Stimulated activated CD8-positive, alpha-beta memory T cell treated with anti-CD3 and anti-CD28 coated beads, Interleukin-4, amount 100 ng/mL, for 4 hours (primary cell): ENCODE measurements around the gene DUT.
"Not testable (repeated sequence)": the region's sequence is repeated elsewhere in the genome, so short reads cannot be mapped to it uniquely, and the experiment has no call there.

Experiments used
- DNase-seq, 2 donors: peaks; one replicate each; pipeline ENCODE4 v3.0.0-alpha.2; 2020; ENCODE audit warnings: low read depth in 2 of 2, low spot score in 1 of 2

Gene DUT

DNA sequence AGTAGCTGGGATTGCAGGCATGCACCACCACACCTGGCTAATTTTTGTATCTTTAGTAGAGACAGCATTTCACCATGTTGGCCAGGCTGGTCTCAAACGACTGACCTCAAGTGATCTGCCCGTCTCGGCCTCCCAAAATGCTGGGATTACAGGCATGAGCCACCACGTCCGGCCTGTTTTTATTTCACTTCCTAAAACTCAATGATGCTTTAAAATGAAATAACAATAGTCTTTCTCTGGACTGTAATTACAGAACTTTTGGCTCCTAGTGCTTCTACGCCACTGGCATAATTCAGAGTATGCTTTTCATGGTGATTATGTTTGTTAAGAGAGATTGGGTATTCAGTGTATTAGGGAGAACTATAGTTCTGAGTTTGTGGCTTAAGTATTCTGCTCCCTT lies 5.0 kb upstream of the DUT start:
- DNase-seq = not testable (repeated sequence)

DNA sequence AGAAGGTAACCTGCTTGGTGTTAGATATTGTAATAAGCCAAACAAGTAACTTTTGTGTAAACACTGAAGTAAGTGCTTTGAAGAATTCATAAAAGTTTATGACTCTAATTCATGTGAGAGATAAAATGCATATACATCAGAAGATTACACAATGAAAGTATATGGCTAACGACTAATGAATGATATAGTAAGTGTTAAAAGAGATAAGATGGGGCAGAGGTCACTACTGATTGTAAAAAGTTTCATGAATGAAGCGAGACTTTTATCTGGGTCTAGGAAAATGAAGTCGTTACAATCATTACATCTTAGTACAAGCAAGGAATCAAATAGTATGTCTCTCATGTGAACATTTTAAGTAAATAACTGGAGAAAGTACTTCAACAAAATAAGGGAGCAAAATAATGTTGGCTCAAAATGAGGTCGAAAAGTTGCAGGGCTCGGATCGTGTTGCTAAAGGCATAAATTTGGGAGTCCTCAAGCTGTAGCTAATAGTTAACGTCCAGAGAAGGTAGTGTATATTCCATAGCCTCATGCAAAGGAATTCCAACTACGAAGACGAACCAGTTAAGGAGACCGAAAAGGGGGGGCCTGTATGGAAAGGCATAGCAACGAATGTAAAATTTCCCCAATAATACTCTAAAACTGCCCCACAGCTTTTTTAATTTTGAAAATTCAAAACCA lies 984 bp upstream of the DUT start:
- DNase-seq = no peak

DNA sequence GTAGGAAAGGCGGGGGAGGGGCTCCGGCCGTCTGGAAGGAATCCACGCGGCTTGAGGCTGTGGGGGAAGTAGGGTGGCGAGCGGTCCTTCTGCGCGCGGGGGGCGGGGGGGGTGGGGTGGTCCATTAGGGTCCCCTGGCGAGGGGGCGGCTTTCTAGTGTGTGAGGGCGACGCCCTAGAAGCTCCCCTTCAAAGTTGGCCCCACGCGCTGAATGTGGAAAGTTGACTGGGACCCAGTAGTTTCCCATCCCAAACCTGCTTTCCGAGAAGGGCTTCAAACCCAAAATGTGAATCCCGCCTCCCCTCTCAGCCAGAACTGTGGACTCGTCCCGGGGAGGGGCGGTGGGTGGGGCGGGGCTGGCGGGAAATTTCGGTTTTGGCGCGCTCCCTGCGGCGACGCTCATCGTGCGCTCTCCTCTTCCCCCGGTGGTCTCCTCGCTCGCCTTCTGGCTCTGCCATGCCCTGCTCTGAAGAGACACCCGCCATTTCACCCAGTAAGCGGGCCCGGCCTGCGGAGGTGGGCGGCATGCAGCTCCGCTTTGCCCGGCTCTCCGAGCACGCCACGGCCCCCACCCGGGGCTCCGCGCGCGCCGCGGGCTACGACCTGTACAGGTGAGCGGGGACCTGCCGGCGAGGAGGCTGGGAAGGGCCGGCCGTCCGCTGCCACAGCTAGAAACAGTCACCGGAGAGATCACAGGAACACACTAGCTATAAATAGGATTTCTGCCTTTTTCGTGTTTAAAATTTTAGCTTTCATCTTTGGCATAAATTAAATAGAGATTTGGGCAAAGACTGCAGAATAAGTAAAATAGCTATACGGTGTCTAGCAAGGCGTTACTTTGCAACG lies 790 bp downstream of the DUT start:
- peak; percentile 34 to 52 for DNase-seq

DNA sequence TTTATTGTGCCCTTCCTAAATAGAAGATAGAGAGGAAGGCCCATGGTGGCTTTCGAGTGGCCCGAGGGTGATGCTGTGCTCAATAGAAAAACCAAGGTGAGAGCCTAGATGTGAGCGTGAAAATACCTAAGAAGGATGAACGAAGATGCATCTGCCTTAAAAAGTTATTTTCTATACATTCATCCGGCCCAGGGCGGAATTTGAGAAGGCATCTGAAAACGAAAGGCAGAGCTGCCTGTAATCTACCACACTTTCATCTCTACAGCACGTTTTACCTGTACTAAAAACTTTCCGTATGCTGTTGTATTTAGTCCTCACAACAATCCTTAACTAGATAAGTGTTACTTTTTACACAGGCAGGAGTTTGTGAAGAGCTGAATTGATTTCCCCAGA lies 1.4 kb downstream of the DUT start:
- no peak for DNase-seq

DNA sequence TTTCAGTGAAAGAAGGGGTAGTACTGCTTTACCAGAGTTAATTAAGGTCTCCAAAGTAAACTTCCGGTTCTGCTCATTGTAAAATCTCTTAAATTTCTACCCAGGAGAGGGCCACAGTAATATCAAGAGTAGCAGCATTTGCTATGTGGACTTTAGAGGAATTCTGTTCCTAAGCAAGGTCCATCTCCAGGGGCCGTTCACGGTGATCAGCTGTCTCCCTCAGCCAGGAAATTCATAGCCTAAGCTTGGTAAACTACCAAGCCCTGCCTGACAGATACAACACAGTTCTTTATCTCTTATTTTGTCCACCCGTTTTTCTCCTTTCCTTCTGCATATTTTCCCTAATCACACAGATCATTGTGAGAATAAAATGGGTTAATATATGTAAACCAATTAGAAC lies 2.3 kb downstream of the DUT start:
- DNase-seq = no peak

DNA sequence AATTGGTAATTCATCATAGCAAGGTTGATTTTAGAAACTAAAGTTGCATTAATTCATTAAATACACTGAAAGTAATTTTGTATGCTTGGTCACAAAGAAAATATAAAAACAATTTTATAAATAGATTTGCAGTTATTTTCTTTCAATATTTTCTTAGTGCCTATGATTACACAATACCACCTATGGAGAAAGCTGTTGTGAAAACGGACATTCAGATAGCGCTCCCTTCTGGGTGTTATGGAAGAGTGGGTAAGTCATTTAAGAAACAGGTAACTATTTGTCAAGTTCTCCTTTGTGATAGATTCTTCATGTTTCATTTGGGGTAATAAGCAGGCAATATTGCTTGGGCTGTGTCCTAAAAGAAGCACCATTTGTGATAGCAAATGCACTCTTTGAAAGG lies 3.0 kb downstream of the DUT start:
- no peak for DNase-seq

DNA sequence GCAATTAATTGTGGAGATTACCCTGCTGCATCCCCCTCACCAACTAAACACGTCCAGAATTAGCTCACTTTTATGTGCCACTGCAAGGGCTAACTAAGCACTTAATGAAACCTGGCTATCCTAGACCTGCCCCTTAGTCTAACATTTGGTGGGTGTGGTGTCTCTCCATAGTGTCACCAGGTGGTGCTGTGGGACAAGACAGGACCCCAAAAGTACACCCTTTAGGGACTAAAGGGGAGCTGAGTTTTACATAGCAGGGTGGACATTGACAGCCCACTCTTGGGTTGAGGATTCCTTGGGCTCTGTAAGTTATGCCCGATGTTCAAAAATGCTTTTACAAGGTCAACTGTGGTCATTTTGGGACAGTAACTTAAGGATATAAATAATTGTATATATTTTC lies 5.7 kb downstream of the DUT start:
- no peak for DNase-seq

DNA sequence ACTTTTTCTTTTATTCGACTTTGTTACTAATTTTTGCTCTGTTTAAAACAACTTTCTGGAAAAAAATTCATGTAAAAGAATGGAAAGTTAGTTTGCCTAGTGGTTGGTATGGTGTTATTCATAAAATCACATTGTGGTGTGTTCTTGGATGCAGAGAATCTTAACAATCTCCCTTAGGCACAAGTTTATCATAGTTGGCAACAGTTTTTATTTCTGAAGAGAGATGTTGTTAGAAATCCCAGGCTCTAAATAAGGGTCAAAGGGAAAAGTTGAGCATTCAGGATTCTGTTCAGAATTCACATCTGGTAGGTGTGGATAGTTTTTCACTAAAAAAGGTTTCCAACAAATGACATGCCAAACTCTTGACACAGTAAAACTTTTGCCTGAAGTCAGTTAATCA lies 6.4 kb downstream of the DUT start:
- no peak for DNase-seq

DNA sequence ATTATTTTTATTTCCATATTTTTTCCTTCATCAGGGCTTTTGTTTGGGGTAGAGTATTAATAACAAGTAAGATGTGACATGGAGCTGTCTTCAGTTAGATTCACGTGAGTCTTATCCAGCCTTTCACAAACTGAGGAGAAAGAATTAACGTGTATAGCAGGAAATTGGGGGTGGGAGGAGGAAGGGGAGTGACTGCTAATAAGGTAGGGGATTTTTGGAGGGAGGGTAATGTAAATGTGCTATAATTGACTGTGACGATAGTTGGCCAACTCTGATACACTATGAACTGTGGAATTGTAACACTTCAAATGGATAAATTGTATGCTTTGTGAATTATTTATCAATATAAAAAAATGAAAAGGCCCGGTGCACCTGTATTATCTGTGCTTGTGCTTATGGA lies 8.9 kb downstream of the DUT start:
- no peak for DNase-seq

DNA sequence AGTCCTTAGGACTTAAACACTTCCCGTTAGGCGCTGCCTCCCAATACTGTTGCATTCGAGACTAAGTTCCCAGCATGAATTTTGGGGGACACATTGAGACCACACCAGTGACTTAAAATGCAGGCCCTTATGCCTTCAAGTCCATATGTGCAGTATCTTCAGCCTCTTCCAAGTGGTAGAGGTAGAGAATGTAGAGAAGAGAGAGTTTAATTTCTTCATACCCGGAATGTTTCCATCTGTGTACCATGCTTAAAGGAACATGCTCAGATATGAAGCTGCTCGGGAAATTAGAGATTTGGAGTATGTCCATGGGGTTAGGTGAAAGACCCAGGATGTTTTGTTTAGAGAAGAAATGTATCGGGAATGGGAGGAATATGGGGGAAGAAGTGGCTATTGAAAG lies 12.6 kb downstream of the DUT start:
- DNase-seq = no peak

DNA sequence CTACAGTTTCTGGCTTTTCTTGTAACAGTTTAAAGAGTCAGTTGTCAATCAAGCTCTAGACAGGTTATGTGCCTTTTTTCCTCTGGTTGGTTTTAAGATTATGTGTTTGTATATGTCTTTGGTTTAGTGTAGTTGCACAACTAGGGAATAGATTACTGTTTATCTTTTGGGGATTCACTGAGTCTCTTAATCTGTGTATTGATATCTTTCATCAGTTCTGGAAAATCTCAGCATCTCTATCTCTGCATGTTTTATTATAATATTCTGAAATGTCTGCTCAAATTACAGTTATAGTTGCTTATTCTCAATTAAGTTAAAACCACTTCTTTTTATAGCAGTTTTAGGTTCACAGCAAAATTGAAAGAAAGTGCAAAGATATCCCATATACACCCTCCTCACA lies 14.3 kb downstream of the DUT start:
- no peak for DNase-seq

DNA sequence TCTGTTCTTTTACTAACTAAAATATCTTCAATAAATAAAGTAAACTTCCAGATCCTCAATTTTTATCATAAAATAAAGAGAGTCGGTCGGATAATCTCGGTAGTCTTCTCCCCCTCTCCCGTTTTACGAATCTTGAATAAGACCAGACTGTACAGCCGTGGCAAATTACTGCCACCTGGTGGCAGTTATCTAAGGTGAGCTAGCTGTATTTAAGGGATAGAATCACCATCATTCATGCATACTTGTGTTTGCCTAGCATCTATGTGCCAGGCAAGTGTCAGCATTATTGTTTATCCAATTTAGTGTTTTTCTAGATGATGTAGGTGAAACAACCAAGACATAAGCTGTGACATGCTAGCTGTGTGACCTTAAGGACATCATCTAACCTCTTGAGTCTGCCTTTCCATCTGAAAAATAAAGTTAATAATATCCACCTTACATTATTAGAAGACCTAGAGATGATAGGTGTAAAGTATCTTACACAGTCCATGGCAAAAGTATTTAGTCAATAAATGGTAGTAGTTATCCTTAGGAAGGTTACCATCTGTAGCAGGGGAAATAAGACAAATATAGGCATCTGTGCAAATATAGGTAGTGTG lies 21.3 kb downstream of the DUT start:
- DNase-seq = peak; percentile 8 to 10

DNA sequence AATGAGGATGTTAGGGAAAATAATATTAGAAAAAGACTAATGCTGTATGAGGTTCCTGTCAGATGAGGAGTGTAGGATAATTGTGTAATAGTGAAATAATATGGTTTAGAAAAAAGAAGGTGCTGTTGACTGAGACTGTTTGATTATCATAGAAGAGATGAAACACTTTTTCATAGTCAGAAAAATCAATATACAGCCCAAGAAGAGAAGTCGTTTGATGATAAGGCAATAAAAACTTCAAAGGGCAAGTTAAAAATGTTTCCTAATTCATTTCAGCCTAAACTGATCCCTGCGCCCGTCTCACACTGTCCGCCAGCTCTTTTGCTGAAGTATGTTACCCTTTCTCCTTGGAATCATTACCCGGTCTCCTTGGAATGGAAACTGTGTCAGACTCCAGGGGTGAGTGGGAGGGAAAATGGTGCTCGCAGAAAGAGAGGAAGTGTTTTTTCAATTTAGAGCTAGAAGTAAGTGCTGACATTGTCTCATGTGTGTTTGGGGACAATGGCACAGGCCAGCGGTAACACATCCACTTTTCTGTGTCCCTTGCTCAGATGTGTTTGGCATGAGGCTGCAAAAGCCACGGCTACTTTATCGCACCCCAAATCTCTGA lies 23.6 kb downstream of the DUT start:
- DNase-seq = no peak

DNA sequence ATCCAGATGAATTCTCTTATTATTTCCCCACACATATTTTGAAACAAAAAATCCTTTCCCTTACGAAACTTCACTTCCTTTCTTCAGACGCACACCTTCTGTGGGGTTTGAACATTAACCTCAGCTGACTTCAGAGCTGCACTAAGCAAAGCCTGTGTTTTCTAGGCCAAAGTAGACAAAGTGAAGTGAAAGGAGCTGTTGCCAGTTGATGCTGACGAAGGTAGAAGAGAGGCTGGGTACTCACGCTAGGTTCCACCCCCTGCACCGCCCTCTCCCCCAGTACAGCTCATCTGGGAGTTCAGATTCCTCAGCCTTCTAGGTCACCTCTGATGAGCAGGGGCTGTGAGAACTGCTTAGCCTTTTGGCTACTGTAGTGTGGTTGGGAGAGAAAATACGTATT lies 24.1 kb downstream of the DUT start:
- DNase-seq = no peak

DNA sequence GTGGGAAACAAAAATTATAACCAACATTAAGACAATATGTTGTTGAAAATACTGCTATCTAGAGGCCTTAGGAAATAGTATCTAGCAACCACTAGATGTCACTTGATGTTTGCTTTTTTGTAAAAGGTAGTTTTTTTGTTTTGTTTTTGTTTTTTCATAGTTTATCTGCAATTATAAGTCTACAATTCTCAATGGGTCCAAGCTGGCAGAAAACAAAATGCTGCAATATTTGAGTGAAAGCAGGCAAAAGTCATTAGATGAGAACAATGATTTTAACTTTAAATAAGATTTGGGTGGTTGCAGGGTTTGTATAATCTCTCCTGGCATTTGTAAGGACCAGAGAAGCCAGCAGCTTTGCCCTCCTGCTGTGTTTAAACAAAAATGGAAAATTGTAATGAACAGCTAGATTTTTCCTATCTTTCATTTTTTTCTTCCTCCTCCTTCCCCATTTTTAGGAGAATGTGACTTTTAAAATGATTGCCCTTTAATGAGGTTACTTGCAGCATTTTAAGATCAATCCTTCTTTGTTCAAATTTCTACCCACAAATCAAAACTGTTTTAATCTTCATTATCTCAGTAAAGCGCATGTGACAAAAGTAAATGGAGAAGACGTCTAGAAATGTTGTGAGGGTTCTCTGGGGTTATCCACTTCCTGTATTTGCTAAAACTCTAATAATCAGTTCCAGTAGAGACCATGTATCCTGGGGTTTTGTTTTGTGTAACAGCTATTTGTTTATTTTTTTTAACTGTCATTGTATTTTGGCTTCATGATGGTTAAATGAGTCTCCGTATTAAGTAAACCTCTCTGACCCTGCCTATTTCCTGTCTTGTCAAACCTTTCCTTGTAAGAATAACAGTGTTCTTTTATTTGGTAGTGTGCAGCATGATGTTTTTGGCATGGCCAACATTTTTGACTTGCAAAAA lies 27.3 kb downstream of the DUT start:
- no peak for DNase-seq

DNA sequence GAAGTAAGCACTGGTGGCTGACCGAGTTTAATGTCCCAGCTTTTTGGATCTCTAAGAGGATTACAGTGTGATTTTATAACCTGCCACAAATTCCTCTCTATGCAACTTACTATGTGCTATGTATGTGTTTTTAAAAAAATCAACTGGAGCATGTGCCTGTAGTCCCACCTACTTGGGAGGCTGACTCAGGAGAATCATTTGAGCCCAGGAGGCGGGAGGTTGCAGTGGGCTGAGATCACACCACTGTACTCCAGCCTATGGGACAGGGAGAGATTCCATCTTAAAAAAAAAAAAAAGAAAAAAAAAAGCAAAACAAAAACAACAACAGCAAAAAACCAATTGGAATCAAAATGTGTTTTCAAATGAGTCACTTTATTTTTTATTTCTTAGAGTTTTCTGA lies 29.6 kb downstream of the DUT start:
- no peak for DNase-seq

DNA sequence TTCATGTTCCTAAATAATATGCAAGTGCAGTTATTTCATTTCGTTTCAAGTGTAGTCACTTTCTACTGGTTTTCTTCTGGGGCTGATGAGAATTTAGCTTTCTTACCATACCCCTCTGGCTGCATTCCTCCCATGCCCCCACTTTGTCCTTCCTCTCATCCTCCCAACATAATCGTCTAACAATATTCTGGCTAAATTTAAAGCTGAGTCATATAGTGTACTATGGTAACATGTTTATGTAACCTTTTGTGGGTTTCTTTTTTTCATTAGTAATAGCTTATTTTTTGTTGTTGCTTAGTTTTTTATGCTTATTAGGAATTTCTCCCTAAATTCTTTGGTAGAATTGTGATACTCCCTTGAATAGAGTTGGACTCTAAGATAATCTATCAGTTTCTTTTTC lies 30.5 kb downstream of the DUT start:
- DNase-seq = no peak

DNA sequence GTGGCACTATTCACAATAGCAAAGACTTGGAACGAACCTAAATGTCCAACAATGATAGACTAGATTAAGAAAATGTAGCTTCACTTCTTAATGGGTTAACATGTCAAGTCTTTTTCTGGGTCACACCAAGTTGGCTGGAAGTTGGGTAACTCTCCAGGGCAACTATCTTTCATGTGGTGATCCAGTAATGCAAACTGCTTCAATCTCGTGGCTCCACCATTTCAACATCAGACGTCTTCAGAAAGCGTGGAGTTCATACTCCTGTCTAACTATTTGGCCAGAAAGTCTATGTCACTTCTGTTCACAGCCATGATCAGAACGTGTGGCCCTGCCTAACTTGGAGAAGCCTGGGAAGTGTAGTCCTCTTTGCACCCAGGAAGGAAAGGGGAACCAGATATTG lies 32.2 kb downstream of the DUT start:
- no peak for DNase-seq

DNA sequence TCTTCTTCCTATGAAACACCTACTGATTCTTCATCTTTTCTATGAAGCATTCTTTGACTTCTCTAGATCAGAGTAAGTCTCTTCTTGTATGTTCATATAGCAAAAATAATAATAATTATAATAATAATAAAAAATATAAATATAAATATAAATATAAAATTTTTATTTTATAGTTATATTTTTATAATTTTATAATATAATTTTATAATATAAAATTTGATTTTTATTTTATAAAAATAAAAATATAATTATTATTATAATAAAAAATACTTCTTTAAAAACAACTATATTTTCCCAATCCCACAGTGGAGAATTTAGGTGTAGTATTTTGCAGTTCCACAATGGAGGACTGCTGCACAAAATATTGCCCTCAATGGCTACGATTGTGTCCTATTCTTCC lies 34.3 kb downstream of the DUT start:
- no peak for DNase-seq

DNA sequence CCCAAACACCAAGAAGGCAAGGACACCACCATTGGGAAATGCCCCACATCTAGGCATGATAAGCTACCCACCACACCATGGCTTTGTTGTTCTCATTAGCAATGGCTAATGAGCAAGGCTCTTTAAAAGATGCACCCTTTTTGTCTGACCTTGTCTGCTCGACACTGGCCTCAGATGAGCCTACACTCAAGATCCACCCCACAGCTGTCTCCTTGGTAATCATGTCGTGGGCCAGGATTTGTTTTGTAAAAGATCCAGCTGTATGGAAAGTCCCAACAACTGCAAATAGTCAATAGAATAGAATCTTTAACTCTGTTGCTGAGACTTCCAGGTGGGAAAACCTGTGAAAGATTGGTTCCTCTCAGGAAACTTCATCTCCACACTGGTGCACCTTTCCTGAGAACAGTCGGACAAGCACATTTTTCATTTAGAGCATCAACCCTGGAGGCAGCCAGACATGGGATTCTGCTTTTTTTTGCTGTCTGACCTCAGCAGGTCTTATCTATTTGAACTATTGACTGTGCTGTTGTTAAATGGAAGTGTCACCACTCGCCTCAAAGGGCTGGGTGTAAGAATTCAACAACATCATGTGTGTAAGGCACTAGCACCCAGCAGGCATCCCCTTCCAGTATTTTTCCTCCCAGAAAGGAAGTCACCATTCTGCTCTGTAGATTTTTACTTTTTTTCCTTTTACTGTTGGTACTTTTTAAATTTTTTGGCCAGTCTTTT lies 35.5 kb downstream of the DUT start:
- DNase-seq = no peak
